NCI-H1092 (cell line): ENCODE measurements around the gene NRXN3.
A peak's percentile ranks its signal among the peaks of the same experiment; 100 is the strongest.

Experiments
- DNase-seq: peaks from one replicate; lab custom pipeline; 2025; lab: John Stamatoyannopoulos, UW

Gene NRXN3

DNA sequence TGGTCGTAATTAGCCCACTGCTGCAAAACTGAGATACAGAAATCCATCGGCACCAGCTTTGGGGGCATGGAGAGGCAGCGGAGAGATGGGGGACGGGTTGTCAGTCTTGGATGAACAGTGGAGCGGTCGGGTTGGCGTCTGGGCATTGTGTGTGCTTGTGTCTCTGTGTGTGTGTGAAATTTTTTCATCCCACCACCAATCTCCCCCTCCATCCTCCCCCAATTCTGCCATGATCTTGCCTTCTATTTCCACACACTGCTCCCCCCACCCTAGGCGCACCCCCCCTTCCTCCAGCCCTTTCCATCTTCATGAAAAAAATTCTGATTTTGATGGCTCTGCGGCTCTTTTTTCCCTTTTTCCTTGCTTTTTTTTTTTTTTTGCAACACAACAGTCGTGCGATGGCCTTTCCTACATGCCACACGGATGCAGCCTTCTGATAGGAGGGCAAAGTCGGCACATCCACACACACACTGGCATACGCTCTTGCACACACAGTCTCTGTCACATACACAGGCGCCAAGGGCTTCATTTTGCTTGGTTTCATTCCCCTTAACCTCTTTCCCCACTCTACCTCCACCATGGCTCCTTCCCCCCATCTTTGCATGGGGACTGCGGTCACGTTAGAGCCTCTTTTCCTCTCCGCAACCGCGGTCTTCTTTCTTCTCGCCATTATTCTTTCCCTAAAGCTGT lies 3.3 kb downstream of the NRXN3 start:
- DNase-seq, result no peak

DNA sequence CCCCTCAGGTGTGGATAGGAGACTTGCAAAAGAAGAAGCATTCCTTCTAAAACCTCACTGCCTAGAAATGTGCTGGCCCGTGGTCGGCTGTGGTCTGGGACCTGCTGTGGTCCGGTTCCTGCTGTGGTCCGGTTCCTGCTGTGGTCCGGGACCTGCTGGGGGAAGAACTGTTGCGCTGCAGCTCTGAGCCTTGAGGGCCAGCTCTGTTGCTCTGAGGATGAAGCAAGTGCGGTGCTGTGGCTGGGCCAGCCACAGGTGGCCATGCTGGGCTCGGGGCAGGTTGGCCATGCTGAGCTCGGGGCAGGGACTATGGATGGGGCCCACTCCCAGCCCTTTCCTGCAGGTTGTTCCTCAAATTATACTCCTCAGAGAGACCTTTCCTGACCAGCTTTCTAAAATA lies 5.2 kb downstream of the NRXN3 start:
- no peak for DNase-seq

DNA sequence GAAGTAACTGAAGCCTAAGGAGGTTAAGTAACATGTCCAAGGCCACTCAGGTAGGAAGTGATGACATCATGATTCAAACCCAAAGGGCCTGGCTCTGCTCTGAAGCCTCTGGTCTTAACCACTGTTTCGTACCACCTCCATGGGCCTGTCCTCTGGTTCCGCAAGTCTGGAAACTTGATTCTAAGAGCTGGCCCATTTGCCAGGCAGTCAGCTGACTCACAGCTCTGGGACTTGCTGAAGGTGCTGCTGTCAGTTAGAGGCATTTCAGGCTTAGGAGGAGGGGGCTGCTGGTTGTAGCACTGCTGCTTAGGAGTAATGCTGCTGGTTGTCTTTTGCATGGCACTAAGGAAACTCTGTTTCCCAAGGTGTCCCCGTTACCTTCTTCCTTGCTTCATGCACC lies 7.9 kb downstream of the NRXN3 start:
- DNase-seq, result no peak

DNA sequence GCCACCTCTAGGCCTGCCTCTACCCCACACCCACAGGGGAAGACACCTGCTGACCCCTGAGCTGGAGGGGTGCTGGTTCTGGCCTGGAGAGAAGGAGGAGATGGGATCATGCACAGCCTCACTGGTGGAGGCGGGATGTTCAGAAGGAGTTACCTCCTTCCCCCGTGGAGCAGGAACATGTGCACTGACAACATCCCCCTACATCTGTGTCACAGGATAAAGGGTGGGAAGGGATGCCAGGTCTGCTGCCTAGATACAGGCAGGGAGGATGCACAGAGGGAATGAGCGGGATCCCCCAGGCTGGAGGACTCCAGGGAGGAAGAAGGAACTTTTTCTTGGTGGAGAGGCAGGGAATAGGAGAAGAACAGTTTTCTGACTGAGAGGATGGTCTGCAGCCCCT lies 8.8 kb downstream of the NRXN3 start:
- DNase-seq, result no peak

DNA sequence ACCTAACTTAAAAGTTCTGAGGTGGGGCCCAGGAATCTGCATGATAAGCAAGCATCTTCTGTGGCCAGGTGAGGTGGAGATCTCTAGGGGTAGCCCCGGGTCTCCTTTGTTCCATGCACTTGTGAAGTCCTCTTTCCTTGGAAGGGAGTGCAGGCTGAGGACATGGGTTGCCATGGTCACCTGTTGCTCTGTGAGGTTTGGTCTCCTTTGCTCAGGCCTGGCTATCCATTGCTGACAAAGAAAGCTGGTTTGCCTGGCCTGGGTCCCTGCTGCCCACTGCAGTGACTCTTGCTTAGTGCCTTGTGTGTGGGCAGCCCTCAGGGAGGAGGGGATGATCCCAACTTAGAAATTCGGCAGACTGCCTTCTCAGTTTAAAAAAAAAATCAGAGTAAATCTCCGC lies 11.1 kb downstream of the NRXN3 start:
- no peak for DNase-seq

DNA sequence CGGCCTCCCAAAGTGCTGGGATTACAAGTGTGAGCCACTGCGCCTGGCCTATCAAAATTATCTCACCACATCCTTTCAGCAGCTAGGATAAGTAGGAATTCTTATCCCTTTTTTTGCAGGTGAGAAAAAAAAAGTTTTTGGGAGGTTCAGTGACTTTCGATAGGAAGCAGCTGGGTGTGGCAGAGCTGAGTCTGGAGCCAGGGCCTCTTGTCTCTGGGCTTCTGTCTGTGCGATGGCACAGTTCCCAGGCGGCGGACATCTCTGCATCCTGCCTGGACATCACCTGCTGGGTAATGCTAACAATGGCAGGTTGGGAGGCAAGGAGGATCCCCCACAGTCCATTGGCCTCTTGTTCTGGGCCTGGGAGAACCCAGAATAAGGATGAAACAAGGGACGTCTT lies 12.5 kb downstream of the NRXN3 start:
- DNase-seq, result peak; percentile 17

DNA sequence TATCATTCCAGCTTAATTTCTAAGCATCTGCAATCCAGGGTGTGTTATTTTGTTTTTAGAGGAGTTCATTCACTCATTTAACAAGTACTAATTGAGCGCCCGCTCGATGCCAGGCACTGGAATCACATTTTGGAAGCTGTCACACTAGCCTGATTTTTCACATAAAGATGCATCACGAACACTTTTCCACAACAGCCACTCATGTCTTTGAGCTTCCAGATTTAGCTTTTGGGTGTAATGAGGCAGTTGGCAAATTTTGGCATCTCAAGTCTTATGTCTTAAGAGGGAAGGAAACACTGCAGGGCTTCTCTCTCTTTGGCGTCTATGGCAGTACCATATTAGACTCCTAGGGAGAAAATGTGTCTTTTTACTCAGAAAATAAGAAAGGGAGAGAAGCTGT lies 14.0 kb downstream of the NRXN3 start:
- no peak for DNase-seq

DNA sequence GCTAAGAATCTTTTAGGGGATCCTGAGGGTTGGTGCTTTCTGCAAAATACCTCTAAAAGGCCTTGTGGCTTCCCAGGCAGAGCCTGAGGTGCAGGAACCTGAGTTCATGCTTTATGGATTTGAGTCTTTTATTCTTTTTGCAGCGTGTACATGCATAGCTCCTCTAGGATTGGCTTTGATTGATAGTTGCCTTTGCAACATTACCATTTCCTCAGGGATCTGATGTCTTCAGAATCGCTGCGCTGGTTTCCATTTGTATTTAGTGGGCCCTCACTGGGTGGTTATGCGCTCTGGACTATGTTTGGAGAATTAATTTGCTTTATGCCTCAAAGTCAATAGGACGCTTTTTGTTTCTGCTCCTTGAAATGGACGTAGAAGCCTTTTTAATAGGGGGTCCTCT lies 16.1 kb downstream of the NRXN3 start:
- DNase-seq, result no peak

DNA sequence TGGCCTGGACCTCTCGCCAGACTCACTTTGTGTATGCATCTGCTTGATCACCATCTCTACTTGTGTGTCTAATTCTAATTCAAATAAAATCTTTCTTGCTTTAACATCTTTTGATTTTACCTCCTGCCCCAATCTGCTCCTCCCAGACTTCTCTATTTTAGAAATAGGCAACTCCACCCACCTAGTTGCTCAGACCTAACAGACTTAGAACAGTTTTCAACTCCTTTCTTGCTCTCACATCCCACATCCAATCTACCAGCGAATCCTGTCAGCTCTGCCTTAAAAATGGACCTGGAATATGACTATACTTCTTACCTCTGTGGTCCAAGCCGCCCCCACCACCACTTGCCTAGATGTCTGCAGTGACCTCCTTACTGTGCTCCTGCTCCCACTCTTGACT lies 18.7 kb downstream of the NRXN3 start:
- no peak for DNase-seq

DNA sequence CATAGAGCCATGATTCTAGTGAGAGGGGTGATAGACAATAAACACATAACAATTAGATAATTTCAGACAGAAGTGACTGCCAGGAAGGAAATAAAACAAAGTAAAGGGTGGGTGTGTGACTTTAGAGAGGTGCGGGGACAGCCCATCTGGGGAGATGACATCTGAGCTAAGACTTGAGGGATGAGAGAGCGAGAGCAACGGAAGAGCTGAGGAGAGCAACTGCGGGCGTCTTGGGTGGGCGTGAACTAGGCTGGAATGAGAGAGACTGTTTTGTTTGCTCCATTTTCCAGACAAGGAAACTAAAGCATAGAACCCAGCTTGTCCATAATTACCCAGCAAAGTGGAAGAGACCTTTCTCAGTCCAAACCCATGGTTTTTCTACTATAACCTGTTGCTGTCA lies 25.3 kb downstream of the NRXN3 start:
- no peak for DNase-seq

DNA sequence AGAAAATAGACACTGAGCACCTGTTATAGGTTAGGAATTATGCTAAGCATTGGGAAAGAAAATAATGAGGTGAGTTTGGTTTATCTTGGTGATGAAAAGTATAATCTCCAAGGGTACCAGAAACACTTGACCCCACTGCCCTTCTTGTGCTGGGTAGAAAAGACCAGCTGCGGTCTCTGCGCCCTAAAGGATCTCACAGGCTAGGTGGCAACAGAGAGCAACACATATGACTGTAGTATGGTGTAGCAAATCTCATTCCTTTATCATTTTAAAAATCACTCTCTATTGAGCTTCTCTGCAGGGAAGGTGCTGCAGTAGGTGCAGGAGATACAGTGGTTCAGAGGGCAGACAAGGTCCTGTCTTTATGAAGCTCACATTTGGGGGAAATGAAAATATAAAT lies 26.1 kb downstream of the NRXN3 start:
- DNase-seq, result no peak

DNA sequence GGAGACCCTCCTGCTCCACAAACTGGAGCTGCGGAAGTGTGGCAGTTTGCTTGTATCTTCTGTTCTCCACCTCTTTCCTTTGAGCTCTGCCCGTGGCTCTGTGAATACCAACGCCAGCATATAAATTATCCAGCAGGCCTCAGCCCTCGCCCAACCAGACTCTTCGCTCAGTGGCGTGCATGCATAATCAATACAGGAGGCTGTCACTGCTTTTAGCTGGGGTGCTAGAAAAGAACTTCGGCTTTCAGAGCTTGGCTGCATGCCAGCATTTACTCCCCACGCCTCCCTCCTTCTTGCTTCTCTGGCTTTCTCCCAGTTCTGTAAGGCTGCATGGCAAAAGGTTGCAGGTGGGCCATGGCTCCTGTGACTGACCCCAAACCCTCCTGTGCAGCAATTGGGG lies 26.9 kb downstream of the NRXN3 start:
- DNase-seq, result no peak

DNA sequence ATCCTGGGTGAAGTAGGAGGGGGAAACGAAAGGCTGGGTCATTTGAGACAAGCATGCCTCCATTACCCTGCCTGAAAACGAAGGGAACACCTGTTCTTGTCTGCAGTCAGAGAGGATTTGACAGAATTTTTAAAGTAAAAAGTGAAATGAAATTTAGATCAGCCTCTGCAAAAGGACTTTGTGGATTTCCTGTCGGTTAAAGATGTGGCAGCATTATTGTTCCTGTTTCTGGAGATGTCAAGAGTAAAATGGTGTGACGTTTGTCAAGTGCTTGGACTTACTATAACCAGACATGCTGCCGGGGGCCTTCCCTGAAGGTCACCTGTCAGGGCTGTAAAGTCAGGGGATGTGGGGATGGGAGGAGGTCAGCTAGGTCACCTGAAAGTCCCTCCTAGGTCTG lies 32.0 kb downstream of the NRXN3 start:
- DNase-seq, result no peak

DNA sequence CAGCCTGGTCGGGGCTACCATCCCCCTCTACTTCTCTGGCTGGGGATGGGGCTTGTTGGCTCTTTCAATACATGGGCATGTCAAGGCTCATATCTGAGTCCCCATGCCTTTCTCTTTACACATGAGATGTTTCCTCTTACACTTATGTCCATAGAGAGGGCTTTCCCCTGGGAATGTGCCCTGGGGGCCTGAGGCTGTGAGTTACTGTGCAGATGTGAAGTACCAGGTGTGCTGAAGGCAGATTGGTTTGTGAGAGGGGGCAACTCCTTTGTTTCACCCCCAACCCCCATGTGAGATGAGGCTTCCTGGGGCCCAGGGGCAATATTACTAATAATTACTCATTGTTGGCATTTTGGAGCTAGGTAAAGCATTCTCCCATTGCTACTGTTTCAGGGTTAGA lies 32.8 kb downstream of the NRXN3 start:
- peak; percentile 29 for DNase-seq

DNA sequence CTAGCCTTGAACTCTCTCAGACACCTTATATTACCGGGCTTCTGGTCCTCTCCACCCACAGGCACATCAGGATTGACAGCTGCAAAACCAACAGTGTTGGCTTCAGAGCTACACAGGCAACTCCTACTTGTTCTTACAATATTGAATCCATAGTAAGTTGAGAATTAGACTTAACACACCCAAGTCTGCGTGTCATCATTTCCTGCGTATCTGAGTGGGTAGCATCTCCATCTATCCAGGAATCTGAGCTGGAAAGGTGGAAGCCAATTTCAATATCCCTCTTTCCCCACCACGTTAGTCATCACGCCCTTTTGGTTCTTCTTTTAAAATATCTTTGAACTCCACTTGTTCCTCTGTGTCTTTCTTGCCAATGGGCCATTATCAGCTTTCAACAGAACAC lies 37.2 kb downstream of the NRXN3 start:
- DNase-seq, result no peak

DNA sequence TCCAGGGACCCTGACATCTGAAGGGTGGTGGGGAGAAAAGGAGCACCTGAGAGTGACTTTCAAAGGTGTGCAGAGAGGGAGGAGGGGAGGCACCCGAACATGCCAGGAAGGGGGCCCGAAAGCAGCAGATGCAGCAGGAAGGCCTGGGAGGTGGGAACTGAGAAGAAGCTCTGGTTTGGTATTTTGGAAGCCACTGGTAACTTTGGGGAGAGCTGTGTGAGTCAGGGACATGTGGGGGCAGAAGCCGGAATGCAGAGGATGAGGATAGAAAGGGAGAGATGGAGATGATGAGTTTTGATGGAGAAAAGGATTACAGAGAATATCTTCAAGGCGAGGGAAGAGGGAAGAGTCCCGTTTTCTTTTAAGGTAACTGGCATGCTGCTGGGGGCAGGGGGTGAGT lies 50.1 kb downstream of the NRXN3 start:
- DNase-seq, result no peak

DNA sequence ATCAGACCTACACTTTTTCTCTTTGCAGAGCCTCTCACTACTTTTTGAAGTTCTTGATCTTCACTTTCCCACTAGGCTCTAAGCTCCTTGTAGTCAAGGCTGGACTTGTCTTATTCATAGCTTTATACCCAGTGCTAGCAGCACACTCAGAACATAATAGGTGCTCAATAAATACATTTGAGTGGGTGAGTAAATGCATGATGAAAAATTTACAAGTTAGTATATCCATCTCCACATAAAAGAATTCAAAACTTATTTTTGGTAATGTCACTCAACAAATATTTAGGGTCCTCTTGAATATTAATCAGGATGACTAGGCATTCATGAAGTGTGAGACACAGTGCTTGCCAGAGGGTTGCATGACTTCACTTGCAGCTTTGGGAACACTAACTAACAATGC lies 52.6 kb downstream of the NRXN3 start:
- no peak for DNase-seq

DNA sequence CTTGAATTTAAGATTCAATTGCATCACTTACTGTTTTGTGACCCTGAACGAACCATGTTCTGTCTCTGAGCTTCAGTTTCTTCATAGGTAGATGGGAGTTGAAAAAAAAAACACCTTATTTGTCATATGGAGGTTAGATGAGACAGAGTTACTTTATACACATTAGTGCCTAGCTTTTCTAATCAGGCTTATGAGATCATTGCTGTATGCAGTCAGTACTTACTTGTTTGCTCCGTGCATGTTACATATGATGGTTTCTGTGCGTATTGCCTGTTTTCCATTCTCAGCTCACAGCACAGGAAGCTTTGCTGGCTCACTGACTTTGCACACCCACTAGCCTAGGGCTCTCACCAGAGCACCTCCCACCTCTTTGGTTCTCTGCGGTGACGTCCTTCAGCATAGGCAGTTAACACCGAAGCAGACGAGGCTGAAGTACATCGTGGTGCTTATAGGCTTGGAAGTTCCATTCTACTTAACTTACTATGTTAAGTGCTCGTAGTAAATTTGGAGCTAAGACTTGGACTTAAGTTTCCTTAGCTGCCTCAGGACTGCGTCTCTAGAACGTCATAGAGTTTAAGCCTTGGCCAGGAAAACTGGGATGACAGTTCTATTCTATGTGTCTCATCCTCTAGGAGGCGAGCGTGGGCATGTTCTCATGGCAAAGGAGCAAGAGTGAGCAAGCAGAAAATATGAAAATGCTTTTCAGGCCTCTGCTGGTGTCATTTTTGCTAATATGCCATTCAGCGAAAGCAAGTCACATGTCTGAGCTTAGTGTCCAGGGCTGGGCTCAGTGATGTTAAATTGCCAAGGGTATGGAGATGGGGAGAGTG lies 57.3 kb downstream of the NRXN3 start:
- no peak for DNase-seq

DNA sequence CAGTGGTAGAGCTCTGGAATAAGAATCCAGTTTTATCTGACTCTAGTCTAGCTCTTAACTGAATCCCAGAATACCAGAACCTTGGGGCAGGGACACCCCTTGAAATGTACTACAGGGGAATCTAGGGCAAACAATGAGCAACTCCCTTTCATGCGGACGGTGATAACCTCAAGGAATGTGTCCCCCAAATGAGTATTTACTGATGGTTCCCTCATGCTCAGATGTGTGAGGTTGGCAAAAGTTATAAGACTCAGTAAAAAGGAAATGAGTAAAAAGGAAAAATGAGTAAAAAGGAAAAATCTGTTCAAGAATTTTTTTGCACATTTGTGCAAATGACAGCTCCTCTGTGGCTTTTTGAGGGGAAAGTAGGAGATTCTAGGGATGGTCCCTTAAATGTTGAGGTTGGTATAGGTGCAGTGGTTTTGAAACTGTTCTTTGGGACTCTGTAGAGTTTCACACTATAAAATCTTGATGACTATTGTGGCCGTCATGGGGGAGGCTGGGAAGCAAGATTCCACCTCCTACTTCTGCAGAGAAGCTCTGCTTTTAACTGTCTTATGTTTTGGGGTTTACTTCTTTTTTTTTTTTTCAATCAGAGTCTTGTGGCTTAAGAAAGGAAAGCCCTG lies 58.6 kb downstream of the NRXN3 start:
- no peak for DNase-seq

DNA sequence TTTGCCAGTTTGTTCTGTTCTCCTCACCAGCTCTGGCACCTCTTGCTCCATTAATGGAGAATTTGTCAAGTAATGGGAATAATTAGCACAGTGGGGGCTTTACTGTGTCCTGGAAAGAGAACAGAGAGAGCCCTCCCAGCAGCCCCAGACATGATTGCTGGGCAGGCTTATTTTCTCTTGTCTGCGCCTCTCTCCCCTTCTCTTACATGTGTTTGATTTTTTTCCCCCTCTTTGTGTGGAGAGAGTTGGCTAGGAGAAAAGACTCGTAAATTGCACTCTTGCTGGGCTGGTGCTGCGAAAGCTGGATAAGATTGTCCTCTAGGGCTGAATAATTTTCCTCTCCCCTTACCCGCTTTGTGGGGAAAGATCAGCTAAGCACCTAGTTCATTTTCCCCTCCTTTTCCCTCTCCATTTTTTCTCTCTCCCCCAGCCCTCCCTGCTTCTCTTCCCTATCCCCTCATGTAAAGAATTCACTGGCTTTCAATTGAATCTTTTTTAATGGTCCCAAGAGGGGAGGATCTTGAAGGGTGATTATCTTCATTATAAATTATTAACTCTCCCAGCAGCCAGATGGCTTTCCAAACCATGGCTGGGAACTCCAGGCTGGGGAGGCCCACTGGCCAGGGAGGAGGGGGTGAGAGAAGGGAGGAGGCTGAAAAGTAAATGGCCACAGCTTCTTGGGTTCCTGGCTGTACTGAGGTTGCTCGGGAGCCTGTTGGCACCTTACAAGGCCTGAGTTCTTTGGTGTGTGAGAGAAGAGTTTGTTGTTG lies 62.2 kb downstream of the NRXN3 start:
- peak; percentile 21 for DNase-seq

DNA sequence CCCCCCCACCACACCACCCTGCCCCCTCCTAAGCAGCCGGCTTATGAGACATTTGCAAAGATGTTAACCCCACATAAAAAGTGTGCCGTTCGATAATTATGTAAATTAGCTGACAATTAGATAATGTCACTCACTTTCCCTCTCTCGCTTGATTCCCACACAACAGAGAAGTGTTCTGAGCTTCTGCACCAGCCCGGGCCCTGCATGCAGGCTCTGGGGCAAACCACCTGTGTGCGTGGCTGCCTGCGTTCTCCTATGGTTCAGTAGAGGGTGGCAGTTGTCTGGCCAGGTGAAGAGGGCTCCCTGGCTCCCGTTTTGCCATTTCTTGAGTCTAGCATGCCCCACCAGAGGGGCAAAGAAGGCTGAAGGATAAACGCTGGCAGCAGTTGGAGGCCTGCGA lies 68.0 kb downstream of the NRXN3 start:
- no peak for DNase-seq

DNA sequence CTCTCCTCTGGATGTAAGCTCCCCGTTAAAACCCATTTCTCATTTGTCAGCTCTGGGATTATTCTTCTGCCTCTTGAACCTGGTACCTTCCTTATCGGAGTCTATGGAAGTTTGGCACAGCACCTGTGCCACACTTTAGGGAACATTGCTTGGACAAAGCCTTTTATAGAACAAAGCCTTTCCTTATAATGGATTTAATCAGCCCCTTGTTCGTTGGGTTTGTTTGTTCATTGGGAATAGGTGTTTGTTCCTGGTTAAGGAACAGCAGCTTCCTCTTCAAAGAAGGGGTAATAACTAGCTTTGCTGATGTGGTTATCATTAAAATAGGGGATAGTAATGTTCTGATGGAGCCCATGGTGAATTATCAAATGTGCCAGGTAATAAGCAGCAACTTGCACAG lies 70.4 kb downstream of the NRXN3 start:
- DNase-seq, result no peak

DNA sequence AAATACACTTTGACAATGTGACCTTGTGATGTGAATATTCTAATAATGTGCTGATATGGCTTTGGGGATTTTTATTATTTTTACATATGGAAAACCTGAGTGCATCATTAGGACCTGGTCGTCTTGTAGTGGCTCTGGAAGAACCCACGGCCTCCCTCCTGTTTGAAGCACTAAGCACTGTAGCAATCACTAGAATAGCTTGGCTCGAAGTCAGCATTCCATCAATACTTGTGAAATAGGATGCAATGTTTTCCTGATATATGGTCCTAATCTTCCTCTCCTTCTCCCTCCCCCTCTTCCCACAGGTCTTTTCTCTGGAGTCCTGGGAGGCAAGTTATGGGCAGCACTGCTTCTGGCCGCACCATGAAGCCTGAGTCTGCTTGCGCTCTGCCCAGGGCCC lies 71.9 kb downstream of the NRXN3 start:
- DNase-seq, result no peak
